AG04449 (cell line): ENCODE data around the gene NPTN.
"Not testable (repeated sequence)": the region's sequence is repeated elsewhere in the genome, so short reads cannot be mapped to it uniquely, and the experiment has no call there.

Experiments
- CTCF ChIA-PET: fragments of 350-600 bp; formaldehyde crosslinking; extraction: SDS; loops from one replicate; lab custom pipeline; 2021; ENCODE audit warnings: antibody characterized with exemption; lab: Yijun Ruan, JAX
- POLR2A ChIA-PET: fragments of 400-600, 350-600 bp; formaldehyde crosslinking; extraction: SDS; loops from one replicate; lab custom pipeline; 2020; ENCODE audit warnings: antibody characterized with exemption, inconsistent platforms; lab: Yijun Ruan, JAX
- DNase-seq: peaks from one replicate; pipeline ENCODE4 v3.0.0-alpha.2; 2010; ENCODE audit warnings: low read depth, low spot score
- H3K4me3 ChIP-seq: 2 replicates; pipeline ENCODE4 v1.5.1; 2011; ENCODE audit warnings: low read depth, mild to moderate bottlenecking, control low read depth, low read length
- CTCF ChIP-seq: IDR thresholded peaks from one replicate; pipeline ENCODE4 v1.5.1; 2011; ENCODE audit warnings: mild to moderate bottlenecking, moderate library complexity, low read length, control low read depth, inconsistent platforms; ENCODE audit not compliant: insufficient read depth; ENCODE audit errors: missing control alignments

Gene NPTN

GRCh38 chr15:73578026-73578425 lies 55.2 kb downstream of the NPTN start:
- POLR2A ChIA-PET: no interaction called here
- no peak for DNase-seq
- TF ChIP-seq CTCF: no peak
- no peak overlapping the region for H3K4me3 ChIP-seq
- CTCF ChIA-PET: no interaction called here

DNA sequence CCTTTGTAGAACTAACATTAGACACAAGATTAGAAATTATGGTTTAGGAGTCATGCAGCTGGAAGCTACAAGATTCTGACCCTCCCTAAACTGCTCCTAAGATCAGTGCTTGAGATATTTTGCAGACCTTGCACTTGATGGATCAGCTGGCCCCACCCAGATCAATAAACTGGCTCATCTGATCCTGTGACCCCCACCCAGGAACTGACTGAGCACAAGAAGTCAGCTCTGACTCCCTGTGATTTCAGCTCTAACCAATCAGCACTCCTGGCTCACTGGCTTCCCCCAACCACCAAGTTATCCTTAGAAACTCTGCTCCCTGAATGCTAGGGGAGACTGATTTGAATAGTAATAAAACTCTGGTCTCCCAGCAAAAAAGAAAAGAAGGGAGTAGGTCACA lies 55.6 kb downstream of the NPTN start:
- DNase-seq, POLR2A ChIA-PET, H3K4me3 ChIP-seq, CTCF ChIA-PET: not testable (repeated sequence)

GRCh38 chr15:73575636-73576247 lies 57.4 kb downstream of the NPTN start:
- no peak for TF ChIP-seq CTCF
- DNase-seq: no peak
- ChIA-PET POLR2A (no interaction called here), CTCF (interaction anchor here (1.1 to 8.2 kb wide), 3 partner anchors 16 to 124 kb away, joined by 3 to 38 read pairs (median 6); no protein-coding TSS in a partner anchor)
- H3K4me3 ChIP-seq: no peak overlapping the region

DNA sequence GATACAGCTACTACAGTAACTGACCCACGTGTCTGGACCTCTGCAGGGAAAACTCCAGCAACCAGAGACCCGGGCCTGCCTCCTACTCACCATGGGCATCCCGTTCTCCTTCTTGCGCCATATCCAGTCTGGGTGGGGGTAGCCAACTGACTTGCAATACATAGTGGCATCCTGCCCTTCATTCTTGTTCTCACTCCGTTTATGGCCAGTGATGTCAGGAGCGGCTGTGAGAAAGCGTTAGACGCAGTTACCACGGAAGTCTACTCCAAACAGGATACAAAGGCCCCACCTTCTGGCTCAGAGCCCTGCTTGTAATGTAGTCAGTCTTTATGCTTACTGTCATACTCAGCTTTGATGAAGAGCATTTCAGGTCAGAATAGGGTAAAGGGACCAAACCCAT lies 59.6 kb downstream of the NPTN start:
- ChIA-PET CTCF (interaction anchor here (0.8 to 8.2 kb wide), 4 partner anchors 11 to 126 kb away, joined by 3 to 38 read pairs (median 20); no protein-coding TSS in a partner anchor), POLR2A (no interaction called here)
- DNase-seq: peak; percentile 70
- TF ChIP-seq CTCF: no peak
- no peak overlapping the region for H3K4me3 ChIP-seq

- ChIA-PET POLR2A (no interaction called here), CTCF (interaction anchor here (1.0 to 8.2 kb wide), 4 partner anchors 13 to 127 kb away, joined by 3 to 38 read pairs (median 20); no protein-coding TSS in a partner anchor)
- no peak for DNase-seq
- no peak for TF ChIP-seq CTCF
- no peak overlapping the region for H3K4me3 ChIP-seq
Observed at GRCh38 chr15:73573037-73573436, 60.2 kb downstream of the NPTN start.

- ChIA-PET POLR2A (no interaction called here), CTCF (interaction anchor here (0.6 to 8.2 kb wide), 7 partner anchors 12 to 133 kb away, joined by 3 to 38 read pairs (median 7); no protein-coding TSS in a partner anchor)
- DNase-seq: no peak
- no peak for TF ChIP-seq CTCF
- H3K4me3 ChIP-seq: no peak overlapping the region
Observed at GRCh38 chr15:73572296-73572695, 60.9 kb downstream of the NPTN start.
